Peyer's patch (tissue), 4 donors: ENCODE measurements around the gene AKT3.

Source experiments
- CTCF ChIP-seq, 6 experiments: fragments of 450-650 bp in 4 of 6; fragments of 200-600 bp in 2 of 6; sonication (generic) in 1 of 6; IDR thresholded peaks; one replicate each; pipeline ENCODE4 v1.5.1; 2017 to 2019; ENCODE audit warnings: antibody characterized with exemption in 6 of 6, mild to moderate bottlenecking in 3 of 6, moderate library complexity in 1 of 6
- POLR2A ChIP-seq, 2 donors: fragments of 450-650 bp; IDR thresholded peaks; one replicate each; pipeline ENCODE4 v1.5.1; 2017; ENCODE audit warnings: antibody characterized with exemption in 2 of 2, mild to moderate bottlenecking in 2 of 2, moderate library complexity in 2 of 2

DNA sequence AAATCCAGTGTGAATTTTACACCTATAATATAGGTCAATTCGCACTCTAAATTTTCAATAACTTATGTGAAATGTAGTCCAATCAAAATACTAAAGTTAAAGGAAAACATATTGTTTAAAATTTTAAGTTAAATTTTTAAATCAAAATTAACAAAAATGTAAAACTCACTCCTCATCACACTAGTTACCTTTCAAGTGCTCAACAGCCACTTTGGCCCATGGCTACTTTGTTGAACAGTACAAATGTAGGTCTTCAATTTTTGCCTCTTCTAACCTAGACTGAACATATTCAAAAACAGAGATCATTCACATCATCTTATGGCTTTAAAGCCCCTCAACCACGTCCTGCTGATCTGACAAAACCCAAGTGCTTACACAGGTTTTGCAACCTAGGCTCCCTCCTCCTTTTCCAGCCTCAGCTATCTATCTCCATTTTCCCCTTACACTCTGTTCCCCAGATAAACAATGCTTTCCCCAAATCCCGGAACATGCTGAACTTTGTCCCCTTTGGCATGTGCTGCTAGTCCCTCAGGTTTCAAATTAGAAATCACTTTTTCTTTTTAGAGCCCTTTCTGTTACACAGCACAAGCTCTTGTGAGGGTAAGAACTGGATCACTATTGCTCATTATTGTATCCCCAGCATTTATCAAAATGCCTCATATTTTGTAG is 110.6 kb downstream of the AKT3 start:
- TF ChIP-seq CTCF (IDR thresholded peaks at IDR 0.05) (no peak), POLR2A (IDR thresholded peaks at IDR 0.05) (no peak)
